Neural progenitor cell (in vitro differentiated cells): ENCODE data around the gene MEPCE.

ENCODE experiments used
- CTCF ChIP-seq: fragments of 200-600 bp; sonication (generic); IDR thresholded peaks from 2 replicates; pipeline ENCODE4 v1.5.1; 2017; ENCODE audit warnings: antibody characterized with exemption, mild to moderate bottlenecking
- EZH2phosphoT487 ChIP-seq: fragments of 200-600 bp; sonication (generic); IDR thresholded peaks from 2 replicates; pipeline ENCODE4 v1.6.1; 2017; ENCODE audit warnings: antibody characterized with exemption

- TF ChIP-seq CTCF (no peak), EZH2phosphoT487 (no peak)
Observed at GRCh38 chr7:100478958-100479660, 49.5 kb downstream of the MEPCE start, which contains the start of gene TSC22D4.
